H1 (cell line): ENCODE results near the gene TMC6. TPM values are rescaled to one million over a fixed set of nuclear protein-coding genes. Genes with fewer than 3 reads are reported as not detected.

Source experiments
- USF2 ChIP-seq: IDR thresholded peaks from 2 replicates; pipeline ENCODE4 v1.6.1; 2011; ENCODE audit warnings: low read length, improper control_type of control experiment
- polyA plus RNA-seq, 7 experiments: library from polyadenylated mRNA; depleted of rRNA in 3 of 7; stranded (reverse) in 5 of 7; unstranded in 2 of 7; fragments of >200 nt in 5 of 7; fragments of 200-250 nt in 2 of 7; gene quantifications; 1 replicate in 5 of 7; 2 replicates in 1 of 7; 4 replicates in 1 of 7; pipeline versions ENCODE4 v1.2.1 to v1.2.3, GENCODE V29; 2011 to 2013; ENCODE audit warnings: missing spikeins in 2 of 7, mixed read lengths in 2 of 7
- total RNA-seq: library from RNA; stranded (reverse); fragmentation: NEBNext Ultra II Directional; extraction: Animal tissue kit (Norgen Biotek cat#: 25700); gene quantifications from 2 replicates; pipeline ENCODE4 v1.2.1, GENCODE V29; 2021

TMC6 gene
- total and polyA plus RNA-seq, 2 of the 8 experiments (the other 6 are each of a cell fraction or from before 2014, with no cell fraction given) = 39.4 to 77.6 TPM

GRCh38 chr17:78154903-78155811 lies 26.6 kb upstream of the TMC6 start (continued):
- TF ChIP-seq USF2 = no peak
